Glutamatergic neuron (in vitro differentiated cells): Measurements from ENCODE around the gene ZNF416. TPM values are rescaled to one million over a fixed set of nuclear protein-coding genes. Genes with fewer than 3 reads are reported as not detected.

Experiments used
- DNase-seq: peaks from one replicate; pipeline ENCODE4 v3.0.0; 2022
- H3K27ac Mint-ChIP-seq: one replicate; pipeline ENCODE4 v1.8.0; 2020; ENCODE audit warnings: mild to moderate bottlenecking, mixed read lengths, inconsistent platforms; ENCODE audit not compliant: unreplicated experiment
- H3K27me3 Mint-ChIP-seq: one replicate; pipeline ENCODE4 v1.8.0; 2020; ENCODE audit warnings: mild to moderate bottlenecking, moderate library complexity, mixed read lengths, inconsistent platforms; ENCODE audit not compliant: unreplicated experiment
- H3K36me3 Mint-ChIP-seq: one replicate; pipeline ENCODE4 v1.8.0; 2020; ENCODE audit warnings: mild to moderate bottlenecking, mixed read lengths, inconsistent platforms; ENCODE audit not compliant: unreplicated experiment
- H3K4me1 Mint-ChIP-seq: one replicate; pipeline ENCODE4 v1.8.0; 2020; ENCODE audit warnings: mild to moderate bottlenecking, low read depth, mixed read lengths, inconsistent platforms; ENCODE audit not compliant: unreplicated experiment
- H3K4me3 Mint-ChIP-seq: one replicate; pipeline ENCODE4 v1.8.0; 2020; ENCODE audit warnings: mild to moderate bottlenecking, mixed read lengths, inconsistent platforms; ENCODE audit not compliant: unreplicated experiment
- H3K9me3 Mint-ChIP-seq: one replicate; pipeline ENCODE4 v1.8.0; 2020; ENCODE audit warnings: mild to moderate bottlenecking, moderate library complexity, mixed read lengths, inconsistent platforms; ENCODE audit not compliant: unreplicated experiment
- total RNA-seq: library from RNA; stranded (reverse); fragmentation: NEBNext Ultra II Directional; extraction: Animal tissue kit (Norgen Biotek cat#: 25700); gene quantifications from one replicate; pipeline ENCODE4 v1.2.1, GENCODE V29; 2021; ENCODE audit not compliant: unreplicated experiment
- TF ChIP-seq, protein P1 (sequence below): fragments of 200-600 bp; sonication (generic); IDR thresholded peaks from one replicate; pipeline ENCODE4 v1.5.0; 2021; ENCODE audit not compliant: partially characterized antibody, unreplicated experiment

ZNF416 gene
- total RNA-seq, 1 donor from 2014 or later, result 11.2 TPM

GRCh38 chr19:57559404-57560025 is 19.2 kb downstream of the ZNF416 start, which contains the start of gene ZNF550:
Gene ZNF550 (minus strand): TSS chr19:57559863. CDS start chr19:57559682, 181 bp downstream.
- DNase-seq, result peak; percentile 95
- Mint-ChIP-seq H3K4me1 (peaks cover 9% of the 10 kb centered on the region), H3K36me3 (peaks cover 42% of the 10 kb centered on the region), H3K9me3 (peaks cover 25% of the 10 kb centered on the region), H3K27ac (peak within 1 kb of the TSS; percentile 64), H3K27me3 (peaks cover 15% of the 10 kb centered on the region), H3K4me3 (peak within 1 kb of the TSS; percentile 99)
- TF ChIP-seq, protein P1, sequence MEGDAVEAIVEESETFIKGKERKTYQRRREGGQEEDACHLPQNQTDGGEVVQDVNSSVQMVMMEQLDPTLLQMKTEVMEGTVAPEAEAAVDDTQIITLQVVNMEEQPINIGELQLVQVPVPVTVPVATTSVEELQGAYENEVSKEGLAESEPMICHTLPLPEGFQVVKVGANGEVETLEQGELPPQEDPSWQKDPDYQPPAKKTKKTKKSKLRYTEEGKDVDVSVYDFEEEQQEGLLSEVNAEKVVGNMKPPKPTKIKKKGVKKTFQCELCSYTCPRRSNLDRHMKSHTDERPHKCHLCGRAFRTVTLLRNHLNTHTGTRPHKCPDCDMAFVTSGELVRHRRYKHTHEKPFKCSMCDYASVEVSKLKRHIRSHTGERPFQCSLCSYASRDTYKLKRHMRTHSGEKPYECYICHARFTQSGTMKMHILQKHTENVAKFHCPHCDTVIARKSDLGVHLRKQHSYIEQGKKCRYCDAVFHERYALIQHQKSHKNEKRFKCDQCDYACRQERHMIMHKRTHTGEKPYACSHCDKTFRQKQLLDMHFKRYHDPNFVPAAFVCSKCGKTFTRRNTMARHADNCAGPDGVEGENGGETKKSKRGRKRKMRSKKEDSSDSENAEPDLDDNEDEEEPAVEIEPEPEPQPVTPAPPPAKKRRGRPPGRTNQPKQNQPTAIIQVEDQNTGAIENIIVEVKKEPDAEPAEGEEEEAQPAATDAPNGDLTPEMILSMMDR, result no peak

DNA sequence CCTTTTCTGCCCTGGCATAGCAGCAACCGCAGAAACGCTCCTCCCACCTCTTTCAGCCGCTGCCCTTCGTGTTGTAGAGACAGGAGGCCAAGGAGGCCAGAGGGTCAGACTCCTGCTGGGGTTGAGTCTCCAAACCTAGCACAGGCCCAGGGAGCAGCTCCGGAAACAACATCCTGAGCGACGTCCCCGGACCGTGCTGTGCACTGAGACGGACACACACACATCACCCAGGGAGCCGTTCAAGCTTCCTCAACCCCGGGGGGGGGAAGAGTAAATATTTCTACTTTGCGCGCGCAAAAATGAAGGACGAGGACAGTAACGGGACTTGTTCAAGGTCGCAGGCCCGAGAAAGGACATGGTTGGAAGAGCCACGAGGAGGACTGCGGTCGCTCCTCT is 19.7 kb downstream of the ZNF416 start:
- TF ChIP-seq, protein P1, result no peak
- H3K9me3 Mint-ChIP-seq, result peaks cover 25% of the 10 kb centered on the region

GRCh38 chr19:57558525-57558924 is 20.2 kb downstream of the ZNF416 start:
- H3K27ac Mint-ChIP-seq, result peak overlapping the region; percentile 31
- TF ChIP-seq, protein P1, result no peak

More for the DNA sequence above, 19.7 kb downstream of the ZNF416 start:
- Mint-ChIP-seq H3K27ac (peak overlapping the region; percentile 64), H3K4me3 (peak overlapping the region; percentile 99), H3K27me3 (peaks cover 15% of the 10 kb centered on the region), H3K36me3 (peaks cover 42% of the 10 kb centered on the region), H3K4me1 (peaks cover 9% of the 10 kb centered on the region)
- peak; percentile 25 for DNase-seq

DNA sequence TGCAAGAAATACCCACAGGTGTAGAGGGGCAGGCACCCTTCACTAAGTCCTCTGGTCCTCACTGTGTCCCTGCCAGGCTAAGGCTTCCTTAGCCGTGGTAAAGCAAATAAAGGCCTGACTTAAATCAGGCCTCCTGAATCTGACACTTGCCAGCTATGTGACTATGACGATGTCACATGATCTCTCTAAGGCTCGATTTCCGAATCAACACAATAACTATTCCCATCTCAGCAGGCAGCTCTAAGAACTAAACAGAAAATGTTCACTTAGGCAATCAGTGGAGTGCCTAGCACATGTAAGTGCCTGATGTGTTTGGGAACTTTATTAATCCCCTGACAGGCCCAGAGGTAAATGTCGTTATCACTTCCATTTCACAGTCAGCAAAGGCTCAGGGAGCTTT is 21.1 kb downstream of the ZNF416 start:
- H3K9me3 Mint-ChIP-seq, result peaks cover 23% of the 10 kb centered on the region
- peaks cover 36% of the 10 kb centered on the region for H3K36me3 Mint-ChIP-seq
- TF ChIP-seq, protein P1, result no peak
- no peak for DNase-seq
- peaks cover 9% of the 10 kb centered on the region for H3K4me1 Mint-ChIP-seq
- H3K27me3 Mint-ChIP-seq, result peaks cover 15% of the 10 kb centered on the region
- H3K27ac Mint-ChIP-seq, result peak overlapping the region; percentile 41
- peak overlapping the region; percentile 99 for H3K4me3 Mint-ChIP-seq

More at GRCh38 chr19:57558525-57558924, 20.2 kb downstream of the ZNF416 start:
- peaks cover 15% of the 10 kb centered on the region for H3K27me3 Mint-ChIP-seq
- H3K36me3 Mint-ChIP-seq, result peaks cover 37% of the 10 kb centered on the region
- no peak for DNase-seq
- H3K9me3 Mint-ChIP-seq, result peaks cover 23% of the 10 kb centered on the region
- H3K4me1 Mint-ChIP-seq, result peaks cover 9% of the 10 kb centered on the region
- H3K4me3 Mint-ChIP-seq, result peak overlapping the region; percentile 99

DNA sequence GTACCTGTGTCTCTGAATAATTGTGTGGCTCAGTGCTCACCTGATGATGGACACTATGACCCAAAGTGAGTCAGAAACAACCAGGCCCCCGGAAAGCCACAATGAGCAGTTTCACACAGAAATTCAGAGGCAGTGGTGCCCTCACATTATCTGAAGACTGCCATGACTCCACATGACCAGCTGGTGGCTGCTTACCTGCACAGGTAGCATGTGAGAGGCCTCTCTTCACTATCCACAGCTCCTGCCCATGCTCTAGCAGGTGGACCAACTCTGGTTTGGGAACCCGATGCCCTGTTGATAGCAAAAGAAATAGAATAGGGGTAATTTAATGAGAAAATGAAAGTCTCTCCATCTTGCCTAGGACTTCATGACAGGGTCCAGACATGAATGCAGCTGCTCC is 26.3 kb downstream of the ZNF416 start:
- Mint-ChIP-seq H3K4me1 (peaks cover 2% of the 10 kb centered on the region), H3K9me3 (peaks cover 3% of the 10 kb centered on the region), H3K36me3 (peaks cover 57% of the 10 kb centered on the region), H3K27me3 (peaks cover 5% of the 10 kb centered on the region), H3K4me3 (no peak overlapping the region), H3K27ac (no peak overlapping the region)
- no peak for DNase-seq
- TF ChIP-seq, protein P1, result no peak
